Neural cell (in vitro differentiated cells): Measurements from ENCODE around the gene DCC.

ENCODE experiments used
- CTCF ChIP-seq: fragments of 450-650 bp; IDR thresholded peaks from 2 replicates; pipeline ENCODE4 v1.5.1; 2014; ENCODE audit warnings: antibody characterized with exemption, mild to moderate bottlenecking, moderate library complexity; ENCODE audit not compliant: poor library complexity, severe bottlenecking
- EP300 ChIP-seq: fragments of 450-650 bp; conservative IDR thresholded peaks from 2 replicates; pipeline ENCODE4 v1.6.1; 2014; ENCODE audit warnings: antibody characterized with exemption, mild to moderate bottlenecking, moderate library complexity; ENCODE audit not compliant: poor library complexity, severe bottlenecking
- EZH2 ChIP-seq: fragments of 200-600, 300-800 bp; shearing (Covaris generic), sonication (generic); IDR thresholded peaks from 2 replicates; pipeline ENCODE4 v1.6.1; 2014; ENCODE audit warnings: antibody characterized with exemption, low read length, borderline replicate concordance, mild to moderate bottlenecking; ENCODE audit not compliant: insufficient read depth, poor library complexity, severe bottlenecking
- POLR2AphosphoS5 ChIP-seq: IDR thresholded peaks from 2 replicates; pipeline ENCODE4 v1.6.1; 2012
- RAD21 ChIP-seq: fragments of 450-650 bp; conservative IDR thresholded peaks from 2 replicates; pipeline ENCODE4 v1.6.1; 2014; ENCODE audit warnings: antibody characterized with exemption, mild to moderate bottlenecking, moderate library complexity
- SMC3 ChIP-seq: fragments of 450-650 bp; conservative IDR thresholded peaks from 2 replicates; pipeline ENCODE4 v1.6.1; 2014; ENCODE audit warnings: antibody characterized with exemption, mild to moderate bottlenecking, moderate library complexity; ENCODE audit not compliant: poor library complexity
- TAF1 ChIP-seq: IDR thresholded peaks from 2 replicates; pipeline ENCODE4 v1.6.1; 2012; ENCODE audit warnings: low read depth

GRCh38 chr18:52679354-52679753 lies 339.4 kb downstream of the DCC start:
- TF ChIP-seq CTCF (no peak), EP300 (no peak), POLR2AphosphoS5 (no peak), EZH2 (no peak), RAD21 (no peak), TAF1 (no peak), SMC3 (no peak)
